ENCODE measurements around the gene ELOA2. TPM values are rescaled to one million over a fixed set of nuclear protein-coding genes. Genes with fewer than 3 reads are reported as not detected.

Gene ELOA2
- total RNA-seq, 2 experiments from 2014 or later, result not detected

Other genes with a start within 250 kb of the ELOA2 start
- gene PIAS2, start 118.1 kb downstream of the ELOA2 start, total RNA-seq, result 10 to 100 TPM; 25.7 to 26.0 TPM
- under 1 TPM; 0.34 to 0.76 TPM for gene KATNAL2, start 118.0 kb downstream of the ELOA2 start, total RNA-seq
- 10 to 100 TPM; 31.9 to 38.3 TPM for gene HDHD2, start 114.9 kb upstream of the ELOA2 start, total RNA-seq
- 10 to 100 TPM; 11.7 to 12.4 TPM for gene IER3IP1, start 140.7 kb upstream of the ELOA2 start, total RNA-seq
- gene SKOR2, start 216.0 kb upstream of the ELOA2 start, total RNA-seq, result not detected

Measured in activated CD8-positive, alpha-beta T cell treated with anti-CD3 and anti-CD28 coated beads, Interleukin-2, amount 10 ng/mL, durations not matched to agents 7 days and 5 days (primary cell).